ENCODE measurements around the gene RPL5. TPM values are rescaled to one million over a fixed set of nuclear protein-coding genes. Genes with fewer than 3 reads are reported as not detected.

The RPL5 gene
- total RNA-seq, 8 experiments from 2014 or later: 1,889 to 7,232 (median 3,602) TPM

GRCh38 chr1:92803140-92803887 lies 28.5 kb upstream of the RPL5 start:
- Histone ChIP-seq H3K4me1 (replicated peaks in 1 of 2) (no peaks in the 10 kb centered on the region), H3K27ac (no peak overlapping the region), H3K4me3 (no peak overlapping the region)
- 53 to 98% (median 83%) methylated on average over 2 to 7 of the region's 7 CpGs for WGBS, 10 experiments
- no peak for ATAC-seq (replicated peaks in 6 of 8)
- in situ Hi-C loops (cut with MboI; ENCODE audit: low pct_unique_long_range_greater_than_20kb in 2 of 9, low sequenced_read_pairs in 9 of 9, unreplicated experiment in 9 of 9): no loop called here

- Histone ChIP-seq H3K4me1 (replicated peaks in 1 of 2) (no peaks in the 10 kb centered on the region), H3K27ac (no peak overlapping the region), H3K4me3 (no peak overlapping the region)
- in situ Hi-C loops (cut with MboI; ENCODE audit: low pct_unique_long_range_greater_than_20kb in 2 of 9, low sequenced_read_pairs in 9 of 9, unreplicated experiment in 9 of 9): no loop called here
- WGBS, 10 experiments: 4 to 84% (median 64%) methylated on average over 1 to 7 of the region's 7 CpGs
- ATAC-seq (replicated peaks in 6 of 8): peak in 3 of 8 experiments; percentile 99 to 100 (median 99)
These were observed 27.1 kb upstream of the RPL5 start for GRCh38 chr1:92804721-92805201.

GRCh38 chr1:92805216-92805615 lies 26.6 kb upstream of the RPL5 start:
- in situ Hi-C loops (cut with MboI; ENCODE audit: low pct_unique_long_range_greater_than_20kb in 2 of 9, low sequenced_read_pairs in 9 of 9, unreplicated experiment in 9 of 9): no loop called here
- WGBS, 10 experiments: 29 to 100% (median 86%) methylated on average over 1 of the region's 1 CpG; no CpG with 5 or more reads in 4 of the 10 experiments
- ATAC-seq (replicated peaks in 6 of 8): no peak
- Histone ChIP-seq H3K4me1 (replicated peaks in 1 of 2) (no peaks in the 10 kb centered on the region), H3K27ac (no peak overlapping the region), H3K4me3 (no peak overlapping the region)

- no peak overlapping the region for H3K4me3 ChIP-seq
- no peak overlapping the region for H3K27ac ChIP-seq
- ATAC-seq (replicated peaks in 6 of 8): no peak
- no peaks in the 10 kb centered on the region for H3K4me1 ChIP-seq (replicated peaks in 1 of 2)
- in situ Hi-C loops (cut with MboI; ENCODE audit: low pct_unique_long_range_greater_than_20kb in 2 of 9, low sequenced_read_pairs in 9 of 9, unreplicated experiment in 9 of 9): no loop called here
These were observed 23.5 kb upstream of the RPL5 start for GRCh38 chr1:92808381-92808780.

- ATAC-seq (replicated peaks in 6 of 8): no peak
These were observed 15.1 kb upstream of the RPL5 start for GRCh38 chr1:92816732-92817131.

GRCh38 chr1:92817137-92817697 lies 14.6 kb upstream of the RPL5 start:
- WGBS, 10 experiments: 0 to 70% (median 57%) methylated on average over 1 of the region's 1 CpG; no CpG with 5 or more reads in 5 of the 10 experiments
- in situ Hi-C loops (cut with MboI; ENCODE audit: low pct_unique_long_range_greater_than_20kb in 2 of 9, low sequenced_read_pairs in 9 of 9, unreplicated experiment in 9 of 9): no loop called here
- no peaks in the 10 kb centered on the region for H3K4me1 ChIP-seq (replicated peaks in 1 of 2)
- H3K4me3 ChIP-seq: no peak overlapping the region
- ATAC-seq (replicated peaks in 6 of 8): no peak
- no peak overlapping the region for H3K27ac ChIP-seq

More at GRCh38 chr1:92816732-92817131, 15.1 kb upstream of the RPL5 start:
- WGBS, 10 experiments: 40 to 79% (median 65%) methylated on average over 1 to 2 of the region's 2 CpGs; no CpG with 5 or more reads in 3 of the 10 experiments
- Histone ChIP-seq H3K27ac (no peak overlapping the region), H3K4me1 (replicated peaks in 1 of 2) (no peaks in the 10 kb centered on the region), H3K4me3 (no peak overlapping the region)
- in situ Hi-C loops (cut with MboI; ENCODE audit: low pct_unique_long_range_greater_than_20kb in 2 of 9, low sequenced_read_pairs in 9 of 9, unreplicated experiment in 9 of 9): no loop called here

GRCh38 chr1:92817986-92818764 lies 13.7 kb upstream of the RPL5 start:
- 76 to 100% (median 85%) methylated on average over 1 to 3 of the region's 3 CpGs; no CpG with 5 or more reads in 2 of the 10 experiments for WGBS, 10 experiments
- in situ Hi-C loops (cut with MboI; ENCODE audit: low pct_unique_long_range_greater_than_20kb in 2 of 9, low sequenced_read_pairs in 9 of 9, unreplicated experiment in 9 of 9): no loop called here
- Histone ChIP-seq H3K4me1 (replicated peaks in 1 of 2) (no peaks in the 10 kb centered on the region), H3K4me3 (no peak overlapping the region), H3K27ac (no peak overlapping the region)
- ATAC-seq (replicated peaks in 6 of 8): peak in 3 of 8 experiments; percentile 53 to 66 (median 61)

GRCh38 chr1:92820024-92820423 lies 11.8 kb upstream of the RPL5 start:
- Histone ChIP-seq H3K4me1 (replicated peaks in 1 of 2) (no peaks in the 10 kb centered on the region), H3K27ac (no peak overlapping the region), H3K4me3 (no peak overlapping the region)
- WGBS, 10 experiments: 30 to 86% (median 66%) methylated on average over 1 to 3 of the region's 3 CpGs; no CpG with 5 or more reads in 1 of the 10 experiments
- in situ Hi-C loops (cut with MboI; ENCODE audit: low pct_unique_long_range_greater_than_20kb in 2 of 9, low sequenced_read_pairs in 9 of 9, unreplicated experiment in 9 of 9): no loop called here
- ATAC-seq (replicated peaks in 6 of 8): peak in 3 of 8 experiments; percentile 42 to 83 (median 42)

GRCh38 chr1:92820551-92820950 lies 11.3 kb upstream of the RPL5 start:
- in situ Hi-C loops (cut with MboI; ENCODE audit: low pct_unique_long_range_greater_than_20kb in 2 of 9, low sequenced_read_pairs in 9 of 9, unreplicated experiment in 9 of 9): no loop called here
- 60 to 100% (median 82%) methylated on average over 1 to 3 of the region's 3 CpGs; no CpG with 5 or more reads in 1 of the 10 experiments for WGBS, 10 experiments

GRCh38 chr1:92822879-92823278 lies 9.0 kb upstream of the RPL5 start:
- in situ Hi-C loops (cut with MboI; ENCODE audit: low pct_unique_long_range_greater_than_20kb in 2 of 9, low sequenced_read_pairs in 9 of 9, unreplicated experiment in 9 of 9): no loop called here
- WGBS, 10 experiments: 43 to 100% (median 83%) methylated on average over 1 to 3 of the region's 3 CpGs; no CpG with 5 or more reads in 3 of the 10 experiments
- no peak overlapping the region for H3K27ac ChIP-seq
- no peak overlapping the region for H3K4me3 ChIP-seq
- no peaks in the 10 kb centered on the region for H3K4me1 ChIP-seq (replicated peaks in 1 of 2)
- no peak for ATAC-seq (replicated peaks in 6 of 8)

More at GRCh38 chr1:92820551-92820950, 11.3 kb upstream of the RPL5 start:
- H3K27ac ChIP-seq: no peak overlapping the region
- no peak overlapping the region for H3K4me3 ChIP-seq
- H3K4me1 ChIP-seq (replicated peaks in 1 of 2): no peaks in the 10 kb centered on the region
- no peak for ATAC-seq (replicated peaks in 6 of 8)

- H3K4me1 ChIP-seq (replicated peaks in 1 of 2): no peaks in the 10 kb centered on the region
- no peak overlapping the region for H3K27ac ChIP-seq
- no peak for ATAC-seq (replicated peaks in 6 of 8)
- in situ Hi-C loops (cut with MboI; ENCODE audit: low pct_unique_long_range_greater_than_20kb in 2 of 9, low sequenced_read_pairs in 9 of 9, unreplicated experiment in 9 of 9): no loop called here
- no peak overlapping the region for H3K4me3 ChIP-seq
- 20 to 80% (median 64%) methylated on average over 1 to 5 of the region's 6 CpGs; no CpG with 5 or more reads in 5 of the 10 experiments for WGBS, 10 experiments
These were observed 5.0 kb upstream of the RPL5 start for GRCh38 chr1:92826792-92827191.

- H3K4me3 ChIP-seq: peak overlapping the region in 4 of 5 donors; percentile 68 to 95 (median 84)
- peaks cover 18 to 21% of the 10 kb centered on the region in 2 donors for H3K4me1 ChIP-seq (replicated peaks in 1 of 2)
- in situ Hi-C loops (cut with MboI; ENCODE audit: low pct_unique_long_range_greater_than_20kb in 2 of 9, low sequenced_read_pairs in 9 of 9, unreplicated experiment in 9 of 9): no loop called here
- 0 to 72% (median 60%) methylated on average over 1 to 4 of the region's 4 CpGs; no CpG with 5 or more reads in 3 of the 10 experiments for WGBS, 10 experiments
- peak in 5 of 8 experiments; percentile 1 to 7 (median 3) for ATAC-seq (replicated peaks in 6 of 8)
- no peak overlapping the region for H3K27ac ChIP-seq
These were observed 475 bp upstream of the RPL5 start for GRCh38 chr1:92831368-92831761.

Data from motor neuron (in vitro differentiated cells).